Stomach (tissue), 9 donors: ENCODE results near the gene PTBP1. TPM values are rescaled to one million over a fixed set of nuclear protein-coding genes. Genes with fewer than 3 reads are reported as not detected.

Experiments
- DNase-seq, 2 donors: peaks; one replicate each; pipeline versions ENCODE4 v3.0.0 to v3.0.0-alpha.2; 2013 to 2019
- H3K27ac ChIP-seq, 5 donors: fragments of 200-600 bp in 4 of 5; sonication (generic) in 4 of 5; one replicate each; pipeline ENCODE4 v1.5.1; 2013 to 2019; ENCODE audit warnings: mild to moderate bottlenecking in 1 of 5, moderate library complexity in 1 of 5
- H3K27me3 ChIP-seq, 3 donors: fragments of 200-600 bp; sonication (generic); one replicate each; pipeline ENCODE4 v1.5.1; 2017 to 2019; ENCODE audit warnings: mixed run types in 1 of 3
- H3K36me3 ChIP-seq, 4 donors: fragments of 200-600 bp; sonication (generic); 1 replicate in 3 of 4; 2 replicates in 1 of 4; pipeline ENCODE4 v1.5.1; 2016 to 2019
- H3K4me1 ChIP-seq, 4 donors: fragments of 200-600 bp; sonication (generic); one replicate each; pipeline ENCODE4 v1.5.1; 2016 to 2019
- H3K4me3 ChIP-seq, 4 donors: fragments of 200-600 bp; sonication (generic) in 3 of 4; one replicate each; pipeline ENCODE4 v1.5.1; 2016 to 2019; ENCODE audit warnings: mild to moderate bottlenecking in 1 of 4
- H3K9me3 ChIP-seq, 4 donors: fragments of 200-600 bp; sonication (generic); one replicate each; pipeline ENCODE4 v1.5.1; 2016 to 2019
- EP300 ChIP-seq: sonication (generic); formaldehyde crosslinking; IDR thresholded peaks from one replicate; pipeline ENCODE4 v1.6.1; 2017; ENCODE audit warnings: antibody characterized with exemption
- POLR2A ChIP-seq, 4 donors: fragments of 450-650 bp; IDR thresholded peaks; one replicate each; pipeline ENCODE4 v1.6.1; 2016; ENCODE audit warnings: antibody characterized with exemption in 4 of 4, control low read depth in 2 of 4, mild to moderate bottlenecking in 1 of 4, moderate library complexity in 1 of 4
- POLR2AphosphoS5 ChIP-seq, 3 donors: sonication (generic); formaldehyde crosslinking; IDR thresholded peaks; one replicate each; pipeline ENCODE4 v1.6.1; 2016; ENCODE audit warnings: antibody characterized with exemption in 3 of 3
- WGBS, 5 donors: extraction: QIAGEN DNeasy Blood & Tissue Kit in 3 of 5; methylation state at CpG; one replicate each; pipeline versions ENCODE4 v1.1.5 to v1.1.7; 2013 to 2018; 5-methylcytosine and 5-hydroxymethylcytosine counted together
- intact Hi-C: fragments of 100-400 bp; cut with DNase I; formaldehyde crosslinking; loops from one replicate; pipeline ENCODE4 v1.15.1; 2023; ENCODE audit warnings: low total_unique reads
- polyA plus RNA-seq, 3 donors: library from polyadenylated mRNA; stranded (reverse); fragments of 200-250 nt; gene quantifications; one replicate each; pipeline ENCODE4 v1.2.3, GENCODE V29; 2013
- total RNA-seq, 5 donors: library from RNA; depleted of rRNA; stranded (reverse); fragments of >200 nt; gene quantifications; one replicate each; pipeline versions ENCODE4 v1.1.0 to v1.2.3, GENCODE V29; 2014 to 2016
- TF ChIP-seq, protein P1 (sequence below), 7 experiments: fragments of 450-650 bp in 4 of 7; fragments of 200-600 bp in 3 of 7; sonication (generic) in 3 of 7; IDR thresholded peaks; one replicate each; pipeline ENCODE4 v1.5.1; 2016 to 2019; ENCODE audit warnings: antibody characterized with exemption in 7 of 7, control low read depth in 2 of 7, mild to moderate bottlenecking in 1 of 7
- donor health status: healthy with polysubstance abuse.
- donor health status: Bipolar disorder and iron deficiency.
- donor health status: healthy.

The PTBP1 gene
- total and polyA plus RNA-seq, 8 donors = 74.8 to 539 (median 119) TPM

- WGBS, 5 donors = 17 to 29% (median 24%) methylated on average over 17 to 29 of the region's 29 CpGs
- TF ChIP-seq, protein P1, sequence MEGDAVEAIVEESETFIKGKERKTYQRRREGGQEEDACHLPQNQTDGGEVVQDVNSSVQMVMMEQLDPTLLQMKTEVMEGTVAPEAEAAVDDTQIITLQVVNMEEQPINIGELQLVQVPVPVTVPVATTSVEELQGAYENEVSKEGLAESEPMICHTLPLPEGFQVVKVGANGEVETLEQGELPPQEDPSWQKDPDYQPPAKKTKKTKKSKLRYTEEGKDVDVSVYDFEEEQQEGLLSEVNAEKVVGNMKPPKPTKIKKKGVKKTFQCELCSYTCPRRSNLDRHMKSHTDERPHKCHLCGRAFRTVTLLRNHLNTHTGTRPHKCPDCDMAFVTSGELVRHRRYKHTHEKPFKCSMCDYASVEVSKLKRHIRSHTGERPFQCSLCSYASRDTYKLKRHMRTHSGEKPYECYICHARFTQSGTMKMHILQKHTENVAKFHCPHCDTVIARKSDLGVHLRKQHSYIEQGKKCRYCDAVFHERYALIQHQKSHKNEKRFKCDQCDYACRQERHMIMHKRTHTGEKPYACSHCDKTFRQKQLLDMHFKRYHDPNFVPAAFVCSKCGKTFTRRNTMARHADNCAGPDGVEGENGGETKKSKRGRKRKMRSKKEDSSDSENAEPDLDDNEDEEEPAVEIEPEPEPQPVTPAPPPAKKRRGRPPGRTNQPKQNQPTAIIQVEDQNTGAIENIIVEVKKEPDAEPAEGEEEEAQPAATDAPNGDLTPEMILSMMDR (IDR thresholded peaks at IDR 0.05) = no peak
- peak in 1 of 3 donors; percentile 59 for TF ChIP-seq POLR2AphosphoS5 (IDR thresholded peaks at IDR 0.05)
- peaks cover 55 to 78% (median 64%) of the 10 kb centered on the region in 4 donors for H3K4me1 ChIP-seq
- peak overlapping the region; percentile 43 to 100 (median 96) for H3K27ac ChIP-seq
- intact Hi-C loops = no loop called here
- H3K27me3 ChIP-seq = no peaks in the 10 kb centered on the region
- H3K9me3 ChIP-seq = no peaks in the 10 kb centered on the region
- peak; percentile 79 to 84 for DNase-seq
- H3K4me3 ChIP-seq = peak overlapping the region; percentile 11 to 97 (median 59)
- peaks cover 43 to 63% (median 53%) of the 10 kb centered on the region in 4 donors for H3K36me3 ChIP-seq
Observed at GRCh38 chr19:801030-801860, 4.0 kb downstream of the PTBP1 start.

DNA sequence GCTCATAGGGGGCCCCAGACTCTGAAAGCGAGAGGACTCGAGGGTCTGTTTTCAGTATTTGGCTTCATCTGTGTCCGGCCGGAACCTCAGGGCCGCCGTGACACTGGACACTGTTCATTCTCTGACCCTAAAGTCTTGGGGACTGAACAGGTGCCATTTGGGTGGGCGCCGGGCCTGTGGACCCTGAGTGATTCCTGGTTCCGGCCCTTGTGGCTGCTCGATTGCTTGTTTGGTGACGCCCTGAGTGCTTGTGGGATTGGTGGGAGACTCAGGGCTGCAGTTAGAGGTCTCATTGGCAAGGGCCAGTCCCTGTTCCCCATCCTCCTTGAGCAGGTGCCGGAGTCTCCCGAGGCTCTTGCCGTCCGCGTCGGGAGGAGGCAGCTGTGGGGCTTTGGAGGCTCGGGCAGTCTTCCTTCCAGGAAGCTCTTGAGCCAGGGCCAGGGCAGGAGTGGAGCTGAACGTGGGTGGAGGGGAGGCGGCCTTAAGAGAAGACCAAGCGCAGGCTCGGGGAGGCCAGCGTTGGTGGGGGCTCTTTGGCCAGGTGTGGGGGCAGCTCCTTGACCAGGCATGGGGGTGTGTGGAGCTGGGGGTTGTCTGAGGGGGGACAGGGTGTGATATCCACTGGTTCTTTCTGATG, 4.7 kb downstream of the PTBP1 start:
- intact Hi-C loops = no loop called here
- peaks cover 51 to 70% (median 60%) of the 10 kb centered on the region in 4 donors for H3K36me3 ChIP-seq
- 29 to 36% (median 31%) methylated on average over 14 to 23 of the region's 23 CpGs for WGBS, 5 donors

DNA sequence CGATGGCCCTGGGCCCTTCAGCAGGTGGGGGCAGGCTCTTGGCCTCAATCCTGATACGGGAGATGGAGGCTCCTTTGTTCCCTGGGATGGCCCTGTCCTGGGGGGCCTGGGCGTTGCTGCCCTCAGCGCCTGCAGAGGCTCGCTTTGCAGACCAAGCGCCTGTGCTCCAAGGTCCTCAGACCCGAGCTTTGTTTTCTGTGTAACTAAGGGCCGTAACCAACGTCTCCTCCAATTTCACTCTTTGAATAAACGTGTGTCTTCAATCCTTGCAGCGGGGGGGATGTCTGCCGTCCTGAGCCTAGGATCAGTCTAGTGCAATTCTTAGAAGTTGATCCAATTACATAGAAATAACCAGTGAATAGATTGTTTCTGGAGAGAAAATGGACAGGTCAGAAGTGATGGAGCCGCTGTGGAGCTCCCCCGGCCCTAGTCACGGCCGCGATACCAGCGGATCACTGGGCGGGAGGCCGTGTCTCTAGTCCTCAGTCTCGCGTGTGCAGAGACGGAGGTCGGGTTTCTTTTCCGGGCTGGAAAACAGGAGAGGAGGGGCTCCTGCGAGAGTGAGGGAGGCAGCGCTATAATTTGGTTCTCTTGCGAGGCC, 5.3 kb downstream of the PTBP1 start:
- Histone ChIP-seq H3K4me1 (peaks cover 52 to 74% (median 64%) of the 10 kb centered on the region in 4 donors), H3K4me3 (peak overlapping the region in 3 of 4 donors; percentile 22 to 97 (median 96)), H3K36me3 (peaks cover 57 to 77% (median 66%) of the 10 kb centered on the region in 4 donors), H3K27ac (peak overlapping the region in 3 of 5 donors; percentile 26 to 100 (median 100)), H3K27me3 (no peaks in the 10 kb centered on the region), H3K9me3 (no peaks in the 10 kb centered on the region)
- DNase-seq = peak in 1 of 2 donors; percentile 61
- intact Hi-C loops = no loop called here
- no peak for TF ChIP-seq POLR2A (IDR thresholded peaks at IDR 0.05)
- TF ChIP-seq, protein P1 (IDR thresholded peaks at IDR 0.05) = no peak
- TF ChIP-seq POLR2AphosphoS5 (IDR thresholded peaks at IDR 0.05) = no peak
- TF ChIP-seq EP300 = no peak
- WGBS, 5 donors = 45 to 69% (median 57%) methylated on average over 24 to 28 of the region's 28 CpGs

More for the DNA sequence above, 4.7 kb downstream of the PTBP1 start:
- peak; percentile 60 to 73 for DNase-seq
- TF ChIP-seq, protein P1 (IDR thresholded peaks at IDR 0.05) = no peak
- TF ChIP-seq POLR2AphosphoS5 (IDR thresholded peaks at IDR 0.05) = no peak
- TF ChIP-seq POLR2A (IDR thresholded peaks at IDR 0.05) = no peak
- no peak for TF ChIP-seq EP300
- H3K4me1 ChIP-seq = peaks cover 52 to 74% (median 62%) of the 10 kb centered on the region in 4 donors
- peak overlapping the region; percentile 0 to 100 (median 96) for H3K27ac ChIP-seq
- peak overlapping the region; percentile 11 to 97 (median 59) for H3K4me3 ChIP-seq
- no peaks in the 10 kb centered on the region for H3K9me3 ChIP-seq
- H3K27me3 ChIP-seq = no peaks in the 10 kb centered on the region

DNA sequence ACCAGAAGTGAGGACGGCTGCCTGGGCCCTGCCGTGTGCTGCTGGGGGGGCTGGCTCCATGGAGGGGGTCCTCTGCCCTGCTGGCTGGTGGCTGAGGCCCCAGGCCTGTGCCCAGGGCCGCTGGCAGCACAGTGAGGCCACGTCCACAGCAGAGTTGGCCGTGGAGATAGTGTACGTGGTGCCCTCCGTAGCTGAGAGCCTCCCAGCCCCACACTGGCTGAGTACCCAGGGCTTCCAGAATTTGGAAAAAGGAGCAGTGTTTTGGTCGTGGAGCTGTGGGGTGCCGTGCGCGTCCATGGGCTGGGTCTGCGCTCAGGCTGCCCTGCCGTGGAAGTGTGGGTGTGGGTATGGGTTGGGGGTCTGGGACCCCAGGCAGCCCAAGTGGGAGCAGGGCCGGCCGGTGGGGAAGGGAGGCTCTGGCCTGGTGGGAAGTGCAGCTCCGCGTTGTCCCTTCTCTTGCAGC, 5.9 kb downstream of the PTBP1 start:
- intact Hi-C loops = no loop called here
- TF ChIP-seq POLR2AphosphoS5 (IDR thresholded peaks at IDR 0.05) (no peak), POLR2A (IDR thresholded peaks at IDR 0.05) (no peak), EP300 (no peak)
- TF ChIP-seq, protein P1 (IDR thresholded peaks at IDR 0.05) = no peak
- Histone ChIP-seq H3K27ac (peak overlapping the region in 3 of 5 donors; percentile 26 to 100 (median 37)), H3K4me1 (peaks cover 52 to 74% (median 63%) of the 10 kb centered on the region in 4 donors), H3K36me3 (peaks cover 62 to 82% (median 72%) of the 10 kb centered on the region in 4 donors), H3K9me3 (no peaks in the 10 kb centered on the region), H3K4me3 (peak overlapping the region in 2 of 4 donors; percentile 96 to 97), H3K27me3 (no peaks in the 10 kb centered on the region)
- 76 to 86% (median 84%) methylated on average over 11 to 17 of the region's 17 CpGs for WGBS, 5 donors
- no peak for DNase-seq
